K562 (cell line): ENCODE results near the gene NOX1. TPM values are rescaled to one million over a fixed set of nuclear protein-coding genes. Genes with fewer than 3 reads are reported as not detected.

Source experiments
- ATAC-seq: fragments of 200-7000 bp; cut with Tn5 transposase; 3 replicates; pipeline ENCODE4 v1.9.1; 2020; ENCODE audit warnings: moderate library complexity
- BruUV-seq: library from RNA; stranded (reverse); fragments of 400-500 nt; replicated peaks from 2 replicates; lab custom pipeline; 2021; lab: Mats Ljungman, UMichigan
- CTCF ChIA-PET: fragments of 300-600 bp; formaldehyde crosslinking; extraction: SDS; loops from one replicate; lab custom pipeline; 2021; ENCODE audit warnings: low intra/inter-chr PET ratio; lab: Yijun Ruan, JAX
- POLR2A ChIA-PET: fragments of 300-600, 350-650 bp; sonication (Branson Sonifier 250); formaldehyde crosslinking; extraction: SDS; loops from one replicate; lab custom pipeline; 2021; ENCODE audit warnings: antibody characterized with exemption, inconsistent platforms; lab: Yijun Ruan, JAX
- DNase-seq, 4 experiments: peaks; one replicate each; pipeline versions ENCODE4 v3.0.0 to v3.0.0-alpha.2; 2011 to 2018; ENCODE audit warnings: low spot score in 3 of 4, mixed read lengths in 3 of 4; ENCODE audit errors: extremely low read depth in 1 of 4
- FAIRE-seq: peaks from 2 replicates; lab custom pipeline; 2011; peaks lifted over from hg19 to GRCh38; lab: Jason Lieb, UNC
- H2AFZ ChIP-seq: 2 replicates; pipeline ENCODE4 v1.6.0; 2011; ENCODE audit warnings: low read depth, low read length, control low read depth, inconsistent platforms
- H3K27ac ChIP-seq: fragments of 200-600 bp; 3 replicates; pipeline ENCODE4 v1.8.0; 2011; ENCODE audit warnings: low read depth, mild to moderate bottlenecking, control low read depth, inconsistent platforms, low read length, moderate library complexity, mixed read lengths; ENCODE audit errors: extremely low read depth
- H3K27me3 ChIP-seq, 2 experiments: fragments of 300-600 bp in 1 of 2; 2 replicates in 1 of 2; 3 replicates in 1 of 2; pipeline versions ENCODE4 v1.6.0 to v1.8.0; 2011; ENCODE audit warnings: inconsistent platforms in 2 of 2, low read length in 2 of 2, mild to moderate bottlenecking in 1 of 2, mixed read lengths in 1 of 2, moderate library complexity in 1 of 2; ENCODE audit not compliant: control insufficient read depth in 2 of 2, insufficient read depth in 2 of 2
- H3K36me3 ChIP-seq: fragments of 300-600 bp; 3 replicates; pipeline ENCODE4 v1.8.0; 2011; ENCODE audit warnings: mild to moderate bottlenecking, low read length, inconsistent platforms; ENCODE audit not compliant: control insufficient read depth, insufficient read depth
- H3K4me1 ChIP-seq, 2 experiments: fragments of 200-600 bp in 1 of 2; replicated peaks in 1 of 2; 2 replicates in 1 of 2; 3 replicates in 1 of 2; pipeline versions ENCODE4 v1.5.1 to v1.8.0; 2011; ENCODE audit warnings: inconsistent platforms in 2 of 2, low read length in 2 of 2, mild to moderate bottlenecking in 1 of 2, mixed read lengths in 1 of 2, moderate library complexity in 1 of 2; ENCODE audit not compliant: control insufficient read depth in 2 of 2, insufficient read depth in 2 of 2
- H3K4me2 ChIP-seq: 2 replicates; pipeline ENCODE4 v1.6.1; 2011; ENCODE audit warnings: low read length, control low read depth, inconsistent platforms, mixed read lengths; ENCODE audit not compliant: insufficient read depth
- H3K4me3 ChIP-seq: fragments of 200-600 bp; sonication (generic), shearing (Covaris generic); 2 replicates; pipeline ENCODE4 v1.5.1; 2016; ENCODE audit warnings: control low read depth, inconsistent platforms
- H3K79me2 ChIP-seq: fragments of 200-600 bp; 3 replicates; pipeline ENCODE4 v1.8.0; 2011; ENCODE audit warnings: low read length, inconsistent platforms; ENCODE audit not compliant: control insufficient read depth, insufficient read depth
- H3K9ac ChIP-seq, 2 experiments: 2 replicates each; pipeline versions ENCODE4 v1.6.0 to v1.6.1; 2011; ENCODE audit warnings: low read depth in 2 of 2, low read length in 2 of 2, control low read depth in 1 of 2, inconsistent platforms in 1 of 2, mild to moderate bottlenecking in 1 of 2, mixed read lengths in 1 of 2; ENCODE audit not compliant: insufficient read depth in 1 of 2
- H3K9me1 ChIP-seq: one replicate; pipeline ENCODE4 v1.6.0; 2011; ENCODE audit warnings: inconsistent platforms, mild to moderate bottlenecking, low read length, moderate library complexity; ENCODE audit not compliant: control insufficient read depth, insufficient read depth
- H3K9me3 ChIP-seq: replicated peaks from 2 replicates; pipeline ENCODE4 v1.5.1; 2011; ENCODE audit warnings: low read depth, low read length, inconsistent platforms; ENCODE audit not compliant: control insufficient read depth, insufficient read depth
- H4K20me1 ChIP-seq: replicated peaks from 2 replicates; pipeline ENCODE4 v1.6.1; 2011; ENCODE audit warnings: low read length, inconsistent platforms, mixed read lengths; ENCODE audit not compliant: control insufficient read depth, insufficient read depth
- DLX4 ChIP-seq: fragments of 250-450 bp; sonication (Bioruptor Pico); IDR thresholded peaks from 2 replicates; pipeline ENCODE4 v1.6.1; 2021; ENCODE audit warnings: mild to moderate bottlenecking
- ID3 ChIP-seq, 2 experiments: fragments of 250-450 bp in 1 of 2; fragments of 450-650 bp in 1 of 2; sonication (Bioruptor Pico) in 1 of 2; IDR thresholded peaks; 2 replicates each; pipeline versions ENCODE4 v1.6.1 to v1.8.0; 2016 to 2021; ENCODE audit warnings: mild to moderate bottlenecking in 2 of 2, moderate library complexity in 2 of 2, missing compliant biosample characterization in 1 of 2, missing genetic modification characterization in 1 of 2
- LCOR ChIP-seq: sonication (generic); formaldehyde crosslinking; IDR thresholded peaks from 2 replicates; pipeline ENCODE4 v1.8.0; 2022; ENCODE audit warnings: mild to moderate bottlenecking, missing genetic modification reagents
- MIER1 ChIP-seq: fragments of 450-650 bp; IDR thresholded peaks from 2 replicates; pipeline ENCODE4 v1.6.1; 2016; ENCODE audit warnings: antibody characterized with exemption, mild to moderate bottlenecking, low read depth
- OTX1 ChIP-seq: fragments of 450-650 bp; formaldehyde crosslinking; IDR thresholded peaks from 2 replicates; pipeline ENCODE4 v1.4.0; 2022; ENCODE audit warnings: mild to moderate bottlenecking
- RFX7 ChIP-seq: fragments of 250-450 bp; sonication (Bioruptor Pico); IDR thresholded peaks from 2 replicates; pipeline ENCODE4 v1.5.1; 2021; ENCODE audit warnings: mild to moderate bottlenecking
- RNF219 ChIP-seq: fragments of 250-450 bp; sonication (Bioruptor Pico); IDR thresholded peaks from 2 replicates; pipeline ENCODE4 v1.5.0; 2022; ENCODE audit warnings: mild to moderate bottlenecking
- STAG1 ChIP-seq: sonication (generic); formaldehyde crosslinking; IDR thresholded peaks from 2 replicates; pipeline ENCODE4 v1.5.0; 2020; ENCODE audit warnings: missing genetic modification reagents, borderline replicate concordance
- TEAD4 ChIP-seq, 2 experiments: sonication (generic) in 1 of 2; formaldehyde crosslinking in 1 of 2; IDR thresholded peaks; 2 replicates each; pipeline versions ENCODE4 v1.6.1 to v1.8.0; 2012 to 2022; ENCODE audit warnings: borderline replicate concordance in 1 of 2, inconsistent platforms in 1 of 2, low read length in 1 of 2, mild to moderate bottlenecking in 1 of 2, missing genetic modification reagents in 1 of 2
- ZBED1 ChIP-seq: IDR thresholded peaks from 2 replicates; pipeline ENCODE4 v1.6.1; 2014
- ZNF354B ChIP-seq: fragments of 250-450 bp; sonication (Bioruptor Pico); IDR thresholded peaks from 2 replicates; pipeline ENCODE4 v1.4.0; 2020
- ZNF444 ChIP-seq: fragments of 250-450 bp; sonication (Bioruptor Pico); IDR thresholded peaks from 2 replicates; pipeline ENCODE4 v1.4.0; 2020; ENCODE audit warnings: mild to moderate bottlenecking, moderate library complexity
- ZSCAN32 ChIP-seq: fragments of 450-650 bp; formaldehyde crosslinking; IDR thresholded peaks from 2 replicates; pipeline ENCODE4 v1.4.0; 2020; ENCODE audit warnings: mild to moderate bottlenecking, moderate library complexity
- WGBS: fragments of 100-300 bp; shearing (Covaris generic); methylation state at CpG from one replicate; pipeline ENCODE4 v1.1.6; 2016; ENCODE audit warnings: low coverage, mixed read lengths; ENCODE audit not compliant: insufficient coverage; ENCODE audit errors: missing lambda C conversion rate; 5-methylcytosine and 5-hydroxymethylcytosine counted together
- in situ Hi-C: fragments of 300-500 bp; cut with MboI; formaldehyde crosslinking; loops from 4 replicates; pipeline ENCODE4 v1.15.0; 2018; ENCODE audit warnings: inconsistent platforms, mixed read lengths
- intact Hi-C: fragments of 100-400 bp; cut with micrococcal nuclease; formaldehyde crosslinking; loops from 2 replicates; pipeline ENCODE4 v1.14.2; 2022
- polyA plus RNA-seq, 8 experiments: library from polyadenylated mRNA; depleted of rRNA in 4 of 8; stranded (reverse) in 5 of 8; unstranded in 3 of 8; fragments of >200 nt; fragmentation: Nextera tagmentation in 2 of 8; fragmentation: Illumina TruSeq in 1 of 8; extraction: Ambion mirVana in 2 of 8; extraction: Trizol in 1 of 8; gene quantifications; 2 replicates each; pipeline versions ENCODE4 v1.2.1 to v1.2.3, GENCODE V29; 2011 to 2014; ENCODE audit warnings: inconsistent platforms in 1 of 8, missing spikeins in 1 of 8
- total RNA-seq, 7 experiments: library from RNA; depleted of rRNA in 6 of 7; stranded (reverse); fragments of >200 nt in 6 of 7; fragmentation: Illumina TruSeq in 2 of 7; extraction: Trizol in 2 of 7; gene quantifications; 2 replicates each; pipeline versions ENCODE4 v1.2.1 to v1.2.3, GENCODE V29; 2011 to 2021; ENCODE audit warnings: low replicate concordance in 1 of 7
- TF ChIP-seq, protein P1 (sequence below): fragments of 450-650 bp; IDR thresholded peaks from 2 replicates; pipeline ENCODE4 v1.6.1; 2016; ENCODE audit warnings: low read depth, mild to moderate bottlenecking, moderate library complexity
- TF ChIP-seq, protein P2 (sequence below), 2 experiments: IDR thresholded peaks in 1 of 2; conservative IDR thresholded peaks in 1 of 2; 2 replicates each; pipeline ENCODE4 v1.6.1; 2016; ENCODE audit warnings: low read depth in 2 of 2, mild to moderate bottlenecking in 1 of 2, missing compliant biosample characterization in 1 of 2, missing genetic modification characterization in 1 of 2, moderate library complexity in 1 of 2

NOX1 gene
- total and polyA plus RNA-seq, 9 of the 15 experiments (the other 6 are each of a cell fraction or from before 2014, with no cell fraction given), result 0.01 TPM; not detected in 8

GRCh38 chrX:100863326-100863864, 10.8 kb downstream of the NOX1 start:
- Histone ChIP-seq H3K27ac (no peak overlapping the region), H3K27me3 (peaks cover 0 to 9% of the 10 kb centered on the region in 2 experiments; a peak in 3 of 5 replicates), H3K9me3 (no peaks in the 10 kb centered on the region), H4K20me1 (no peaks in the 10 kb centered on the region), H3K4me2 (no peak overlapping the region), H3K9me1 (no peaks in the 10 kb centered on the region), H3K36me3 (no peaks in the 10 kb centered on the region), H3K79me2 (no peaks in the 10 kb centered on the region), H3K9ac (no peak overlapping the region), H2AFZ (no peak overlapping the region), H3K4me1 (no peaks in the 10 kb centered on the region), H3K4me3 (no peak overlapping the region)
- 1% methylated on average over 6 of the region's 6 CpGs for WGBS
- ChIA-PET CTCF (no interaction called here), POLR2A (no interaction called here)
- intact Hi-C loops (no loop called here), in situ Hi-C loops (no loop called here)
- no peak for TF ChIP-seq OTX1 (CRISPR knock-in tag)
- TF ChIP-seq ZBED1, result no peak
- no peak for TF ChIP-seq ID3 (CRISPR knock-in tag; IDR thresholded peaks at IDR 0.05)
- TF ChIP-seq ID3 (tag; IDR thresholded peaks at IDR 0.05), result no peak
- no peak for TF ChIP-seq DLX4 (CRISPR knock-in tag)
- no peak for TF ChIP-seq ZSCAN32
- TF ChIP-seq STAG1, result no peak
- no peak for TF ChIP-seq ZNF444 (CRISPR knock-in tag)
- no peak for TF ChIP-seq RNF219
- TF ChIP-seq, protein P1, sequence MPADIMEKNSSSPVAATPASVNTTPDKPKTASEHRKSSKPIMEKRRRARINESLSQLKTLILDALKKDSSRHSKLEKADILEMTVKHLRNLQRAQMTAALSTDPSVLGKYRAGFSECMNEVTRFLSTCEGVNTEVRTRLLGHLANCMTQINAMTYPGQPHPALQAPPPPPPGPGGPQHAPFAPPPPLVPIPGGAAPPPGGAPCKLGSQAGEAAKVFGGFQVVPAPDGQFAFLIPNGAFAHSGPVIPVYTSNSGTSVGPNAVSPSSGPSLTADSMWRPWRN, result no peak
- TF ChIP-seq LCOR (CRISPR knock-in tag), result no peak
- TF ChIP-seq MIER1, result no peak
- TF ChIP-seq TEAD4 (IDR thresholded peaks at IDR 0.05; ENCODE audit: low read length), result no peak
- TF ChIP-seq TEAD4 (CRISPR knock-in tag; IDR thresholded peaks at IDR 0.05; ENCODE audit: borderline replicate concordance), result no peak
- TF ChIP-seq RFX7 (CRISPR knock-in tag), result no peak
- TF ChIP-seq ZNF354B (CRISPR knock-in tag), result no peak
- TF ChIP-seq, protein P2, sequence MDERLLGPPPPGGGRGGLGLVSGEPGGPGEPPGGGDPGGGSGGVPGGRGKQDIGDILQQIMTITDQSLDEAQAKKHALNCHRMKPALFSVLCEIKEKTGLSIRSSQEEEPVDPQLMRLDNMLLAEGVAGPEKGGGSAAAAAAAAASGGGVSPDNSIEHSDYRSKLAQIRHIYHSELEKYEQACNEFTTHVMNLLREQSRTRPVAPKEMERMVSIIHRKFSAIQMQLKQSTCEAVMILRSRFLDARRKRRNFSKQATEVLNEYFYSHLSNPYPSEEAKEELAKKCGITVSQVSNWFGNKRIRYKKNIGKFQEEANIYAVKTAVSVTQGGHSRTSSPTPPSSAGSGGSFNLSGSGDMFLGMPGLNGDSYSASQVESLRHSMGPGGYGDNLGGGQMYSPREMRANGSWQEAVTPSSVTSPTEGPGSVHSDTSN (CRISPR knock-in tag; IDR thresholded peaks at IDR 0.05; ENCODE audit: low read depth), result no peak
- TF ChIP-seq, protein P2 (tag; conservative IDR thresholded peaks at IDR 0.05; ENCODE audit: low read depth), result no peak
- DNase-seq, result no peak
- FAIRE-seq, result no peak
- BruUV-seq, result no TSS peak
- ATAC-seq, result no peak
